DOHH2 (cell line): ENCODE data around the gene MTMR11.

ENCODE experiments used
- H3F3A ChIP-seq: fragments of 200-600 bp; sonication (generic), shearing (Covaris generic); 2 replicates; pipeline ENCODE4 v1.6.0; 2016; ENCODE audit warnings: antibody characterized with exemption, mild to moderate bottlenecking; ENCODE audit not compliant: control insufficient read depth, insufficient read depth
- H3K27ac ChIP-seq: fragments of 200-600 bp; sonication (generic); 2 replicates; pipeline ENCODE4 v1.5.1; 2014; ENCODE audit warnings: low read depth, mild to moderate bottlenecking, low read length, moderate library complexity
- H3K27me3 ChIP-seq: fragments of 200-600 bp; sonication (generic); 2 replicates; pipeline ENCODE4 v1.6.1; 2014; ENCODE audit warnings: mild to moderate bottlenecking, low read length, mixed read lengths; ENCODE audit not compliant: control insufficient read depth
- H3K36me3 ChIP-seq: fragments of 200-600 bp; sonication (generic); 2 replicates; pipeline ENCODE4 v1.6.1; 2014; ENCODE audit warnings: mild to moderate bottlenecking, low read length, moderate library complexity, mixed read lengths; ENCODE audit not compliant: control insufficient read depth
- H3K4me1 ChIP-seq: fragments of 200-600 bp; sonication (generic); 2 replicates; pipeline ENCODE4 v1.6.1; 2014; ENCODE audit warnings: mild to moderate bottlenecking, low read length, mixed read lengths; ENCODE audit not compliant: control insufficient read depth
- H3K4me2 ChIP-seq: fragments of 200-600 bp; sonication (generic); 2 replicates; pipeline ENCODE4 v1.6.0; 2014; ENCODE audit warnings: mild to moderate bottlenecking, low read length, moderate library complexity
- H3K4me3 ChIP-seq: fragments of 200-600 bp; sonication (generic); 2 replicates; pipeline ENCODE4 v1.5.1; 2014; ENCODE audit warnings: mild to moderate bottlenecking, low read length, mixed read lengths
- H3K79me2 ChIP-seq: fragments of 200-600 bp; sonication (generic); 2 replicates; pipeline ENCODE4 v1.6.1; 2014; ENCODE audit warnings: mild to moderate bottlenecking, low read length, mixed read lengths; ENCODE audit not compliant: control insufficient read depth
- H3K9me2 ChIP-seq: fragments of 200-600 bp; sonication (generic); replicated peaks from 2 replicates; pipeline ENCODE4 v1.6.1; 2014; ENCODE audit warnings: mild to moderate bottlenecking, low read length, mixed read lengths; ENCODE audit not compliant: control insufficient read depth
- H3K9me3 ChIP-seq: fragments of 200-600 bp; sonication (generic); 2 replicates; pipeline ENCODE4 v1.6.1; 2014; ENCODE audit warnings: antibody characterized with exemption, low read length, mixed read lengths; ENCODE audit not compliant: control insufficient read depth, insufficient read depth
- H4K20me1 ChIP-seq: fragments of 200-600 bp; sonication (generic); 2 replicates; pipeline ENCODE4 v1.6.0; 2014; ENCODE audit warnings: low read depth, mild to moderate bottlenecking, antibody characterized with exemption, low read length, moderate library complexity; ENCODE audit not compliant: control insufficient read depth, insufficient read depth
- CTCF ChIP-seq: fragments of 200-600 bp; sonication (generic); IDR thresholded peaks from one replicate; pipeline ENCODE4 v1.5.1; 2014; ENCODE audit warnings: antibody characterized with exemption, mild to moderate bottlenecking, low read depth, low read length; ENCODE audit not compliant: poor library complexity, severe bottlenecking
- EZH2phosphoT487 ChIP-seq: fragments of 200-600 bp; sonication (generic); IDR thresholded peaks from 2 replicates; pipeline ENCODE4 v1.6.1; 2017; ENCODE audit warnings: borderline replicate concordance, mild to moderate bottlenecking, antibody characterized with exemption, low read length, moderate library complexity, mixed read lengths

Gene MTMR11

GRCh38 chr1:149932474-149932873 is 4.2 kb downstream of the MTMR11 start:
- Histone ChIP-seq H3K27me3 (peaks cover 2% of the 10 kb centered on the region; the same call in 1 of the 2 replicates), H3K79me2 (peaks cover 2% of the 10 kb centered on the region), H3K27ac (no peak overlapping the region), H3K9me2 (no peaks in the 10 kb centered on the region), H4K20me1 (no peaks in the 10 kb centered on the region), H3K4me1 (peaks cover 19% of the 10 kb centered on the region), H3K9me3 (no peaks in the 10 kb centered on the region), H3K4me3 (no peak overlapping the region), H3K36me3 (peaks cover under 1% of the 10 kb centered on the region; the same call in 1 of the 2 replicates), H3K4me2 (no peak overlapping the region), H3F3A (no peaks in the 10 kb centered on the region)
- no peak for TF ChIP-seq CTCF
- no peak for TF ChIP-seq EZH2phosphoT487

- Histone ChIP-seq H3K9me2 (no peaks in the 10 kb centered on the region), H3K36me3 (peaks cover 12% of the 10 kb centered on the region), H3F3A (no peaks in the 10 kb centered on the region), H3K27ac (no peak overlapping the region), H3K27me3 (peaks cover 2% of the 10 kb centered on the region; the same call in 1 of the 2 replicates), H3K4me1 (peaks cover 18% of the 10 kb centered on the region), H3K4me2 (no peak overlapping the region), H3K4me3 (no peak overlapping the region), H4K20me1 (peaks cover 8% of the 10 kb centered on the region; the same call in 1 of the 2 replicates), H3K79me2 (peaks cover 14% of the 10 kb centered on the region), H3K9me3 (no peaks in the 10 kb centered on the region)
- no peak for TF ChIP-seq EZH2phosphoT487
- no peak for TF ChIP-seq CTCF
Observed at GRCh38 chr1:149931212-149931790, 5.4 kb downstream of the MTMR11 start.

- Histone ChIP-seq H3K79me2 (peaks cover 29% of the 10 kb centered on the region), H3K4me3 (no peak overlapping the region), H3K9me2 (no peaks in the 10 kb centered on the region), H3K27ac (no peak overlapping the region), H3K9me3 (no peaks in the 10 kb centered on the region), H4K20me1 (peaks cover 19% of the 10 kb centered on the region), H3K27me3 (peaks cover 2% of the 10 kb centered on the region; the same call in 1 of the 2 replicates), H3K36me3 (peaks cover 27% of the 10 kb centered on the region), H3F3A (no peaks in the 10 kb centered on the region), H3K4me2 (no peak overlapping the region), H3K4me1 (peaks cover 29% of the 10 kb centered on the region)
- TF ChIP-seq EZH2phosphoT487, result no peak
- no peak for TF ChIP-seq CTCF
Observed at GRCh38 chr1:149929856-149930255, 6.8 kb downstream of the MTMR11 start.
